AG10803 (cell line): Measurements from ENCODE around the gene NOC4L.
A peak's percentile ranks its signal among the peaks of the same experiment; 100 is the strongest.

Source experiments
- DNase-seq: peaks from one replicate; pipeline ENCODE4 v3.0.0; 2010; ENCODE audit warnings: low read depth
- H3K4me3 ChIP-seq: 2 replicates; pipeline ENCODE4 v1.5.1; 2011; ENCODE audit warnings: mild to moderate bottlenecking, low read length, control low read depth
- TF ChIP-seq, protein P1 (sequence below): conservative IDR thresholded peaks from 2 replicates; pipeline ENCODE4 v1.5.1; 2011; ENCODE audit warnings: mild to moderate bottlenecking, low read length, control low read depth, inconsistent platforms

NOC4L gene

DNA sequence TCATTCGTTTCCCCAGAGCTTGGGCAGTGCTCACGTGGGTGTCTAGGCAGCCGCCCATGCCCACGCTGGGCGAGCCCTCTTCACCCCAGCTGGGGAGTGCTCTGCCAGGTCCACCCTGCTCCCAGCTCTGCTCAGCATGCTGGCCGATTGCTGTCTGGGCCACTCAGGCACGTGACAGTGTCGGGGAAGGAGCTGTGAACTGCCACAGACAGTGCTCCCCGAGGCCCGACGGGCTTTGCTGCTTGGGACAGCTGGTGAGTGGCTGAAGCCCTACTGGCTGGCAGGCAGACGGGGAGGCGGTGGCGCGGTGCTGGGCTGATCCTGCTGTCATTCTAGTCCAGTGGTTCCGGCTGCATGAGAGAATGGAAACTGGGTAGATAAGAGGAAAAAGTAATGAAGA, 15.8 kb downstream of the NOC4L start:
- DNase-seq: no peak

DNA sequence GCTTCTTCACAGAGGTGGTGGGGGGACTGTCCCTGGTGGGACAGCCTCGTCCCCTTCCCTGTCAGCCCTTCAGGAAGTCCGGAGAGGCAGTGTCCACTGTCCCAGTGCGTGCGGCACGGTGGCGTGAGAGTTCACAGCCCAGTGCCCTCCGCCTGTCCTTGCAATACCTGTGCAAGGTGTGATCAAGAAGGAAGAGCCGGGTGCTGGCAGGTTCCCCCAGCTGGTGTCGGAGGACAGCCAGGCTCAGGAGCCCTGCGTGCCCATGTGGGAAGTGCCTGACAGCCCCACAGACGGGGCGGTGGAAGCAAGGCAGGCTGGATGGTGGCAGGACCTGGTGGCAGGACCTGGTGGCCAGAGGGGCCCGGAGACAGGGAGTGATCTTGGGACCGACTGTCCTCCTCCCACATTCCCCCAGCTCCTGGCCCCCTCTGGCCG, 16.4 kb downstream of the NOC4L start:
- TF ChIP-seq, protein P1, sequence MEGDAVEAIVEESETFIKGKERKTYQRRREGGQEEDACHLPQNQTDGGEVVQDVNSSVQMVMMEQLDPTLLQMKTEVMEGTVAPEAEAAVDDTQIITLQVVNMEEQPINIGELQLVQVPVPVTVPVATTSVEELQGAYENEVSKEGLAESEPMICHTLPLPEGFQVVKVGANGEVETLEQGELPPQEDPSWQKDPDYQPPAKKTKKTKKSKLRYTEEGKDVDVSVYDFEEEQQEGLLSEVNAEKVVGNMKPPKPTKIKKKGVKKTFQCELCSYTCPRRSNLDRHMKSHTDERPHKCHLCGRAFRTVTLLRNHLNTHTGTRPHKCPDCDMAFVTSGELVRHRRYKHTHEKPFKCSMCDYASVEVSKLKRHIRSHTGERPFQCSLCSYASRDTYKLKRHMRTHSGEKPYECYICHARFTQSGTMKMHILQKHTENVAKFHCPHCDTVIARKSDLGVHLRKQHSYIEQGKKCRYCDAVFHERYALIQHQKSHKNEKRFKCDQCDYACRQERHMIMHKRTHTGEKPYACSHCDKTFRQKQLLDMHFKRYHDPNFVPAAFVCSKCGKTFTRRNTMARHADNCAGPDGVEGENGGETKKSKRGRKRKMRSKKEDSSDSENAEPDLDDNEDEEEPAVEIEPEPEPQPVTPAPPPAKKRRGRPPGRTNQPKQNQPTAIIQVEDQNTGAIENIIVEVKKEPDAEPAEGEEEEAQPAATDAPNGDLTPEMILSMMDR: no peak
- DNase-seq: no peak
- H3K4me3 ChIP-seq: no peak overlapping the region

More for the DNA sequence above, 15.8 kb downstream of the NOC4L start:
- H3K4me3 ChIP-seq: no peak overlapping the region
- TF ChIP-seq, protein P1: no peak

- DNase-seq: peak; percentile 21
- TF ChIP-seq, protein P1: no peak
- H3K4me3 ChIP-seq: no peak overlapping the region
Observed at GRCh38 chr12:132161036-132161781, 17.0 kb downstream of the NOC4L start.

DNA sequence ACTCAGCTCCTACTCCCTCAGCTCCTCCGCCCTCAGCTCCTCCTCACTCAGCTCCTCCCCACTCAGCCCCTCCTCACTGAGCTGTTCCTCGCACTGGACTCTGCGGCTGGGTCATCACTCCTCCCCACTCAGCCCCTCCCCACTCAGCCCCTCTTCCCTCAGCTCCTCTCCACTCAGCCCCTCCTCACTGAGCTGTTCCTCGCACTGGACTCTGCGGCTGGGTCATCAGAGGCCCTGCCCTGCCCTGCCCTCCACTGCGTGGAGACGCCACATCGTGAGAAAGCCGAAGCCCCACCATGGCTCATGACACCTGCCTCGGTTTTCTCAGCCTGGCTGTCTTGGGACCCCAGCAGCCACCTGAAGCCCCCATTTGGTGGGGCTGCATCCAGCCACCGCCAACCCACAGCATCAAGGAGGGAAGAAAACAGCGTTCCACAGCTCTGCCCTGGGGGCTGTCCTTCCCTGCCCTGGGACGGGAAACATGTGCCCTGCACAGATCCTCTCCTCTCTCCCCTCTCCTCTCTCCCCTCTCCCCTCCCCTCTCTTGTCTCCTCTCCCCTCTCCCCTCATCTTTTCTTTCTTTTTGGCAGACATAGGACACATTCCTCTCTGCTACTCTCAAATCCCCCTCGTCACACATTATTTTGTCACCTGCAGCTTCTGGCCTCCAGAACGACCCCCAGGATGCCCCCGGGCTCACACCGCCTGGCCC, 17.7 kb downstream of the NOC4L start:
- DNase-seq: no peak
- TF ChIP-seq, protein P1: no peak
- H3K4me3 ChIP-seq: no peak overlapping the region

DNA sequence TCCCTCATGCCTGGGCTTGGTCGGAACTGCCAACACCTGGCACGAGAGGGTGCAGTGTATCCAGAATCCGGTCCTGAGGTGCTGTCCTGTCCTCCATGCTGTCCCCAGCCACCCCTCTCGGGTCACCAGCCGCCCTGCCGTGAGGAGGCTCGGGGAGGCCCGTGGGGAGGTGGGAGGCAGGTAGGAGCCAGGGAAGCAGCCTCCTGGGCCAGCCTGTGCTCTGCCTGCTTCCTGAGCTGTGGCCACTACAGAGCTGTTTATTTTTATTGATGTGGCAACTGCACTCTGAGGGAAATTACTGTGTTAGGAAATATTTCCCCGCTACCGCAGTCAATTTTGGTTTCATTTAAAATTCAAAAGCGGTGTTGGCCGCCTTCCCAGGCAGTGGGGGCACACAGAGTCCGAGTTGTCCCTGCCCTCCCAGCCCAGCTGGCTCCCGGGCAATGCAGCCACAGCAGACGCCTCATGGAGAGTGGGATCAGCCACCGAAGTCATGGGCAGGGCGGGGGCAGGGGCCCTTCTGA, 18.3 kb downstream of the NOC4L start:
- TF ChIP-seq, protein P1: no peak
- DNase-seq: peak; percentile 86
- peak overlapping the region; percentile 24 for H3K4me3 ChIP-seq

DNA sequence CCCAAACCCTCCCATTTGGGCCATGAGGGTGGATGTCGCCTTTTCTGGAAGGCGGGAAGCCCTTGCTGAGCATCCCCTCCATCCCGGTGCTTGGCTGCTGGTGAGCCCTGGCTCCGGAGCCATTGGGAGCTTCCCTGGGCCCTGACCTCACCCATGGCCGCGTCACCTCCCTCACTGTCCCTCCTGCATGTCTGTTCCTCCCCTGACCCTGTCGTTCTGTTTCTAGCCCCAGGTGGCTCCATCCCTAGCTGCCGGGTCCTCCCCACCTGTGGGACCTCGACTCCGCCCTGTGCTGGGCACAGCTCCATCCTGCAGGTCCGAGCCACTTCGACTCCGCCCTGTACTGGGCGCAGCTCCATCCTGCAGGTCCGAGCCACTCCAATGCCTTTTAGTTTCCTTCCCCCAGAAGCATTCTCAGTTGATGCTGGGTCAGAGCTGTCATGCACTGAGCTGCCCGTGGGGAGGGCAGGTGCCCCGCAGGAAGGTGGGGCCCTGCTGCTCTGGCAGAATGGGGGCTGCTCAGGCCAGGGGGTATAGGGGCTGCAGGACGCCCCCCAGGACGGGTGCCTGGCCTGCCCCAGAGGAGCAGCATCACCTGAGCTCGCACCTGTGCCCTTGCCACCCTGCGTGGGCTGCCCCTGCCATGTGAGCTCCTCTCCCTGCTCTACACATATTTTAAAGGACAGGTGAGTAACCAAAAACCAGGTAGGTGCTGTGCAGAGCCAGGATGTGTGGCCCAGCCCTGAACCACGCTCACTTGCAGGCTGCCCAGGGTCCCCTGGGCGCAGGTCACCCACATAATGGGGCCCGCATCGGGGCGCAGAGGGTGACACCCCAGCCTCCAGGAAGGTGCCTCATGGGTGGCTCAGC, 19.0 kb downstream of the NOC4L start:
- peak overlapping the region; percentile 24 for H3K4me3 ChIP-seq
- DNase-seq: no peak

More for the DNA sequence above, 19.0 kb downstream of the NOC4L start:
- TF ChIP-seq, protein P1: no peak
